BLaER1 treated with 17β-estradiol and CSF1 and Interleukin-3, amounts not matched to agents 10 nM and 100 nM (cell line): ENCODE measurements around the gene LRRC59.

ENCODE experiments used
- H3K27ac ChIP-seq, 11 experiments: shearing (Covaris generic); formaldehyde crosslinking; 2 replicates each; pipeline ENCODE4 v1.8.1; 2022
- H3K27me3 ChIP-seq, 11 experiments: shearing (Covaris generic); formaldehyde crosslinking; 2 replicates each; pipeline ENCODE4 v1.8.1; 2022
- H3K36me3 ChIP-seq, 11 experiments: shearing (Covaris generic); formaldehyde crosslinking; 2 replicates each; pipeline ENCODE4 v1.8.1; 2022
- H3K4me1 ChIP-seq, 10 experiments: shearing (Covaris generic); formaldehyde crosslinking; 2 replicates each; pipeline ENCODE4 v1.8.1; 2022
- H3K4me2 ChIP-seq, 11 experiments: shearing (Covaris generic); formaldehyde crosslinking; 2 replicates each; pipeline ENCODE4 v1.8.1; 2022
- H3K4me3 ChIP-seq, 10 experiments: shearing (Covaris generic); formaldehyde crosslinking; 2 replicates each; pipeline ENCODE4 v1.8.1; 2022
- H3K9ac ChIP-seq, 11 experiments: shearing (Covaris generic); formaldehyde crosslinking; 2 replicates each; pipeline ENCODE4 v1.8.1; 2022
- H3K9me3 ChIP-seq, 11 experiments: shearing (Covaris generic); formaldehyde crosslinking; replicated peaks in 1 of 11; 2 replicates each; pipeline ENCODE4 v1.8.1; 2022
- H4K20me1 ChIP-seq, 11 experiments: shearing (Covaris generic); formaldehyde crosslinking; 2 replicates each; pipeline ENCODE4 v1.8.1; 2022
- Cebpa-rat ChIP-seq, 11 experiments: shearing (Covaris generic); IDR thresholded peaks; 2 replicates each; pipeline ENCODE4 v1.8.1; 2022

LRRC59 gene

DNA sequence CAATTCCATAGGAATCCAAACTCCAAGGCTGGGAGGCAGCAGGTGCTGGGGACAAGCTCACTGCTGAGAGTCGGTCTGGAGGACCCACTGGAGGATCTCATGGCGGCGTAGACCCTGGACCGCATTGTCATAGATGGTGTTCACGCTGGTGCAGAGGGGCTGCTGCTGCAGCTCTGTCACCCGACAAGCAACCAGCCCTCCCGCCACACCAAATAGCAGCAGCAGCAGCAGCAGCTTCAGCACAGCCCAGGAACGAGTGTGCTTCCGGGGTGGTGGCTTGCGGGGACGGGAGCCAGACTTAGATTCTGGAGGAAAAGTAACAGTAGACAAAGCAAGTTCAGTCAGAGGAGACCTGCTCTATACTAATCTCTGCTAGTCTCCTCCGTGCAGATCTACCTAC lies 14.4 kb downstream of the LRRC59 start:
- Histone ChIP-seq H3K4me1 (peaks cover 0 to 21% (median 2%) of the 10 kb centered on the region in 10 experiments; a peak in 7 of 20 replicates), H3K4me3 (no peak overlapping the region), H3K36me3 (peaks cover 82 to 100% (median 96%) of the 10 kb centered on the region in 11 experiments), H3K4me2 (no peak overlapping the region), H3K9ac (no peak overlapping the region), H4K20me1 (peaks cover 5 to 88% (median 43%) of the 10 kb centered on the region in 11 experiments; a peak in 21 of 22 replicates), H3K9me3 (no peaks in the 10 kb centered on the region), H3K27ac (no peak overlapping the region), H3K27me3 (no peaks in the 10 kb centered on the region)
- TF ChIP-seq Cebpa-rat (IDR thresholded peaks at IDR 0.05), result no peak

DNA sequence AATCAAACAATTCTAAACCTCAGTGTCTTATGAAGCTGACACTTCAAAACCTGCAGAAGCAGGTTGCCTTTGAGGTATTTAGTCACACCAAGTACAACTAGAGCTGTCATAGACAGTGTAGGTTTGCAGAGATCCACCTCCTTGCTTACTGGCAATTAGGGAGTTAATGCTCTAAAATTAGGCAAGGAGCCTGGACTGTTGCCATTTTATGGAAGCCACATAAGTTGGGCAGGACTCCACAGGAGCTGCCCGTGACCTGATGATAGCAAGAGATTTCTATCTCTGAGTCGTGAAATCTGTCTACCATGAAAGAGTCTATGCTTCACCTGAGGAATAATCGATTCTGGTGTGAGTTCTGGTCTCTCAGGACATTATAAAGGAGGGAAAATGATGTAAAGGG lies 15.4 kb downstream of the LRRC59 start:
- Histone ChIP-seq H3K27me3 (no peaks in the 10 kb centered on the region), H3K9ac (no peak overlapping the region), H3K36me3 (peaks cover 72 to 100% (median 91%) of the 10 kb centered on the region in 11 experiments), H3K27ac (no peak overlapping the region), H4K20me1 (peaks cover 5 to 78% (median 33%) of the 10 kb centered on the region in 11 experiments; a peak in 20 of 22 replicates), H3K9me3 (no peaks in the 10 kb centered on the region), H3K4me1 (peaks cover 0 to 21% (median 2%) of the 10 kb centered on the region in 10 experiments; a peak in 7 of 20 replicates), H3K4me2 (no peak overlapping the region), H3K4me3 (no peak overlapping the region)
- TF ChIP-seq Cebpa-rat (IDR thresholded peaks at IDR 0.05), result no peak

DNA sequence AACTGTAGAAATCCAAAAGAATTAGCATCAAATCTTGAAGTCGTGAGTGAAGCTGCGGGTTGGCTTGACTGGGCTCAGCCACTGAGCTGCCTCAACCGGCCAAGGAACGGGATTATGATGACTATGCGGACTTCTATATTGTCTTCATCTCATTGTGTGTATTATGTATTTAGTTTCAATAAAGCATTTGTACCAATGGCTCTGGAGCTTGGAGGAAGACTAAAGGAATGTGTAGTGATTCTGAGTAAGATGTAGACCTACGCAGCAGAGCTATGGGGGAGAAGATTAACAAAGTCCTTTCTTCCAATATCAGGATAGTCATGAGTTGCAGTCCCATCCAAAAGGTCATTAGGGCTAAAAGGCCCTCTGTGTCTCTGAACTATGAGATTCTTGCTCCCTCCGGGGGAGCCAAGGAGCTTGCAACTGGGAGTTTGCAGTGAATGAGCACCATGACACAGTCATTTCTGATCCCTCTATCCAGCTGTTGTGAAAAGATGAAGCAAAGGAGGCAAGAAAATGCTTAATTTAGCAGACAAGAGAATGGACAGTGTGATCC lies 16.0 kb downstream of the LRRC59 start:
- TF ChIP-seq Cebpa-rat (IDR thresholded peaks at IDR 0.05), result no peak
- H3K27ac ChIP-seq, result no peak overlapping the region
- H3K9ac ChIP-seq, result no peak overlapping the region
- no peaks in the 10 kb centered on the region for H3K27me3 ChIP-seq
- H3K4me1 ChIP-seq, result peaks cover 0 to 21% (median 2%) of the 10 kb centered on the region in 10 experiments; a peak in 7 of 20 replicates
- no peak overlapping the region for H3K4me2 ChIP-seq
- H3K4me3 ChIP-seq, result no peak overlapping the region
- peaks cover 66 to 100% (median 88%) of the 10 kb centered on the region in 11 experiments for H3K36me3 ChIP-seq
- no peaks in the 10 kb centered on the region for H3K9me3 ChIP-seq
- H4K20me1 ChIP-seq, result peaks cover 0 to 72% (median 27%) of the 10 kb centered on the region in 11 experiments; a peak in 17 of 22 replicates

DNA sequence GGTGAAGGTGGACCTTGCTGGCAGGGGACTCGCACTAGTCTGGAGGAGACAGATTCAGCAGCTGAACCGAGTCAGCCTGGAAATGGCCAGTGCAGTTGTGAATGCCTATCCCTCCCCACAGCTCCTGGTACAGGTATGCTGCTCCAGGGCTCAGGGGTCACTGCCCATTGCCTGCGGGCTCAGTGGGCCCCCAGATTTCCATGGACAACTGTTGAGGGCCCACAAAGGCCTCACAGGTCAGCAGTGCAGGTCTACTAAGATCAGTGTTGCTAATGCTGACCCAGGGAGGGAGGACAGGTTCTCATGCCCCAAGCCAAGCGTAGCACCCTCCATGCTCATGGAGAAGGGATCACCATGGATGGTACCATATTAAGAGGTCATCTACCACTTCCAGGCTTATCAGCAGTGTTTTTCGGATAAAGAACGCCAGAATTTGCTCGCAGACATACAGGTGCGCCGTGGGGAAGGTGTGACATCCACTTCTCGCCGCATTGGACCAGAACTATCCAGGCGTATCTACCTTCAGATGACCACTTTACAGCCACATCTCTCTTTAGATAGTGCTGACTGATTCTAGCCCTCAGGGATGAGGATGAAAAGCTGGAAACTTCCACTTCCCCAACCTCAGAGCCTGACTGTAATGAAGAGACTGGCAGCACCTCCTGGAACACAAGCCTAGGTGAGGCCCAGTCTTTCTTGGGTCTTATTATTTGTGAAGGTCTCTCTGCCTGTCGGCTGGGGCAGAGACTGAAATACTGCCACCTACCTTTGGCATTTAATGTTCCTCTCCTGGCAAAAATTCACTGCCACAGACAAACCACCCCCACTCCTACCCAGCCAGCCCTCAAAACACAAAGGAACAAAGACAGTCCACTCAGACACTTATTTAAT lies 16.7 kb downstream of the LRRC59 start:
- no peaks in the 10 kb centered on the region for H3K27me3 ChIP-seq
- peaks cover 0 to 66% (median 26%) of the 10 kb centered on the region in 11 experiments; a peak in 14 of 22 replicates for H4K20me1 ChIP-seq
- no peak overlapping the region for H3K27ac ChIP-seq
- no peak for TF ChIP-seq Cebpa-rat (IDR thresholded peaks at IDR 0.05)
- H3K4me1 ChIP-seq, result peaks cover 0 to 21% (median 2%) of the 10 kb centered on the region in 10 experiments; a peak in 7 of 20 replicates
- H3K4me3 ChIP-seq, result no peak overlapping the region
- peaks cover 58 to 100% (median 87%) of the 10 kb centered on the region in 11 experiments for H3K36me3 ChIP-seq
- H3K4me2 ChIP-seq, result peak overlapping the region in 1 of 11 experiments; percentile 7; a peak in 1 of 22 replicates
- H3K9ac ChIP-seq, result no peak overlapping the region
- H3K9me3 ChIP-seq, result no peaks in the 10 kb centered on the region

DNA sequence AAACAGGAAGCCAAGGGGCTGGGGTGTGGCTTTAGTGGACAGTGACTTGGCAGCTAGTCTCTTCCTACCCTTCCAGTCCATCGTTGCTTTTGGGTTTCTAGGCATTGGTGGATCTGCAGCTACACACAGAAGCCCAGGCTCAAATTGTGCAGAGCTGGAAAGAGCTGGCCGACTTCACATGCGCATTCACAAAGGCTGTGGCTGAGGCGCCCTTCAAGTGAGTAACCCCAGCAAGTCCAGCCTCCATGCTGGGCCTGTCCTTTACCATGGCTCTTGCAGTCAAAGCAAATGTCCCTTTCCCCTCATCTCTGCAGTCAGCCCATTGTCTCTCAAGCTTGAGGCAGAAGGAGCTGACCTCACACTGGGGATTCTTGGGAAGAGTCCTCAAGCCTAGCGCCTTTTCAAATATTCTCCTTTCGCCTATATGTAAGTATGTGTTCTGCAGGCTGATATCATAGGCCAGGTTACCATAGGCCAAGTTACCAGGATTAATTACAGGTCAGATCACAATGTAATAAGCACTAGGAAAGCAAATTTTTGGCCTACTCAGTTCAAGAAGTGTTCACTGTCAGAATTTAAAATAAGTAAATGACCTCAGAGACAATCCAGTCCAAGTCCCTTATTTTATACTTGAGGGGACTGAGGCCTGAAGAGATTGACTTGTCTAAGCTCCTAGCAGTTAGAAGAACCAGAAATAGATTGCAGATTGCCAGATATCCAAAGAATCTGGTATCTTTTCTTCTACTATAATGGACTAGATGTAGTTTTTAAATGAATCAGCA lies 17.8 kb downstream of the LRRC59 start:
- H3K9me3 ChIP-seq, result no peaks in the 10 kb centered on the region
- peaks cover 0 to 21% (median 2%) of the 10 kb centered on the region in 10 experiments; a peak in 7 of 20 replicates for H3K4me1 ChIP-seq
- peak overlapping the region in 2 of 11 experiments; percentile 29 to 51; a peak in 3 of 22 replicates for H3K4me2 ChIP-seq
- H3K27ac ChIP-seq, result 0 out of 22 replicates have a peak overlapping the region, but pooled peaks of 1 of the 11 experiments have one; percentile 17
- no peak overlapping the region; a peak in 1 of 22 replicates for H3K9ac ChIP-seq
- H4K20me1 ChIP-seq, result peaks cover 0 to 55% (median 26%) of the 10 kb centered on the region in 11 experiments; a peak in 11 of 22 replicates
- H3K27me3 ChIP-seq, result no peaks in the 10 kb centered on the region
- no peak for TF ChIP-seq Cebpa-rat (IDR thresholded peaks at IDR 0.05)
- H3K4me3 ChIP-seq, result no peak overlapping the region
- H3K36me3 ChIP-seq, result peaks cover 48 to 97% (median 76%) of the 10 kb centered on the region in 11 experiments

DNA sequence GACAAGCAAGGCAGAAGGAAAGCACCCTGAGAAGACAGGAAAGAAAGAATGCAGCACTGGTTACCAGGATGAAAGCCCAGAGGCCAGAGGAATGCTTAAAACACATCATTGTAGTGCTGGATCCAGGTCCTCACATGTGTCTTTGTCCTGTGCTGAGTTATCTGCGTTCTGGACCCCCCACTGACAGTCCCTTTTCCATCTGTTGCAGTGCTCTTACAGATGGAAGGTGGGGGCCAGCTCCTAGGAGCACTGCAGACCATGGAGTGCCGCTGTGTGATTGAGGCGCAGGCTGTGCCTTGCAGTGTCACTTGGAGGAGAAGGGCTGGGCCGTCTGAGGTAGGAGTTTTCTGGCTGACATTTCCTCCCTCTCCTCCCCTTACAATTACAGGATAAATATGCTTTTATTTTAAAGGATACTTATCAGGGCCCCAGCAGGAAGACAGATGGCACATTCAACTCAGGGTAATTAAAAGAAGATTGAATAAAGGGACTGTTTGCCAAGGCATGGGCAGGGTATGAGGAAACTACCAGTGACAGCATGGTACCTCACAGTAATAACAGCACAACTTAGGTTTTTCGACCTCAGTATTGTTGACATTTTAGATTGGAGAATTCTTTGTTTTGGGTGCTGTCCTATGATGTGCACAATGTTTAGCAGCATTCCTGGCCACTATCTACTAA lies 21.3 kb downstream of the LRRC59 start:
- H3K4me1 ChIP-seq, result peaks cover 19 to 42% (median 23%) of the 10 kb centered on the region in 10 experiments
- H3K27me3 ChIP-seq, result no peaks in the 10 kb centered on the region
- peaks cover 14 to 69% (median 44%) of the 10 kb centered on the region in 11 experiments for H3K36me3 ChIP-seq
- H3K4me2 ChIP-seq, result no peak overlapping the region
- no peak for TF ChIP-seq Cebpa-rat (IDR thresholded peaks at IDR 0.05)
- no peaks in the 10 kb centered on the region for H3K9me3 ChIP-seq
- no peak overlapping the region for H3K4me3 ChIP-seq
- H3K27ac ChIP-seq, result no peak overlapping the region
- peaks cover 0 to 23% (median 9%) of the 10 kb centered on the region in 11 experiments; a peak in 8 of 22 replicates for H4K20me1 ChIP-seq
- H3K9ac ChIP-seq, result peak overlapping the region in 2 of 11 experiments; percentile 1 to 8; a peak in 1 of 22 replicates

DNA sequence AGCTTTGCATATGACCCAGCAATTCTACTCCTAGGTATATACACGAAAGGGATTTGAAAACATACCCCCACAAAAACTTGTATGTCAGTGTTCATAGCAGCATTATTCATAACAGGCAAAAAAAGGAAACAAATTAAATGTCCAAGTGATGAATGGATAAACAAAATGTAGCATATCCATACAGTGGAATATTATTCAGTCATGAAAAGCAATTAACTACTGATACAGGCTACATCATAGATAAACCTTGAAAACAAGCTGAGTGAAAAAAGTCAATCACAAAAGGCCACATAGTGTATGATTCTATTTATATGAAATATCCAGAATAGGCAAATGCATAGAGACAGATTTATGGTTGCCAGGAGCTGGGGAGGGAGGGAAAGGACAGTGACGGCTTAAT lies 23.6 kb downstream of the LRRC59 start:
- peaks cover 0 to 30% (median 0%) of the 10 kb centered on the region in 11 experiments; a peak in 4 of 22 replicates for H4K20me1 ChIP-seq
- TF ChIP-seq Cebpa-rat (IDR thresholded peaks at IDR 0.05), result no peak
- H3K4me1 ChIP-seq, result peaks cover 19 to 27% (median 22%) of the 10 kb centered on the region in 10 experiments
- H3K27ac ChIP-seq, result peak overlapping the region in 9 of 11 experiments; percentile 91 to 98 (median 96); a peak in 16 of 22 replicates
- H3K27me3 ChIP-seq, result no peaks in the 10 kb centered on the region
- H3K9ac ChIP-seq, result peak overlapping the region in 8 of 11 experiments; percentile 88 to 97 (median 93); a peak in 15 of 22 replicates
- peaks cover 24 to 69% (median 44%) of the 10 kb centered on the region in 11 experiments for H3K36me3 ChIP-seq
- peak overlapping the region; percentile 82 to 97 (median 91); a peak in 21 of 22 replicates for H3K4me2 ChIP-seq
- H3K9me3 ChIP-seq, result no peaks in the 10 kb centered on the region
- peak overlapping the region; percentile 61 to 81 (median 74); a peak in 19 of 20 replicates for H3K4me3 ChIP-seq
